Left renal pelvis (tissue), 4 donors: ENCODE results near the gene ZNF726. TPM values are rescaled to one million over a fixed set of nuclear protein-coding genes. Genes with fewer than 3 reads are reported as not detected.
"Not testable (repeated sequence)": the region's sequence is repeated elsewhere in the genome, so short reads cannot be mapped to it uniquely, and the experiment has no call there.

Source experiments
- DNase-seq, 4 donors: peaks; one replicate each; pipeline ENCODE4 v3.0.0-alpha.2; 2013; ENCODE audit warnings: low read depth in 4 of 4, low spot score in 3 of 4
- polyA plus RNA-seq, 4 donors: library from polyadenylated mRNA; unstranded; fragments of 120-200 nt; gene quantifications; one replicate each; pipeline ENCODE4 v1.2.1, GENCODE V29; 2013; ENCODE audit not compliant: insufficient read length in 4 of 4

Gene ZNF726
- polyA plus RNA-seq, 4 donors, result 5.4 to 15.0 (median 11.7) TPM

- DNase-seq, result not testable (repeated sequence)
Observed at GRCh38 chr19:23937031-23937430, 22.3 kb downstream of the ZNF726 start.

- no peak for DNase-seq
Observed at GRCh38 chr19:23943411-23943810, 28.7 kb downstream of the ZNF726 start.

- no peak for DNase-seq
Observed at GRCh38 chr19:23946569-23946968, 31.9 kb downstream of the ZNF726 start.

GRCh38 chr19:23949611-23950010 lies 34.9 kb downstream of the ZNF726 start:
- no peak for DNase-seq

- no peak for DNase-seq
Observed at GRCh38 chr19:23956051-23956450, 41.4 kb downstream of the ZNF726 start.

- DNase-seq, result no peak
Observed at GRCh38 chr19:23957660-23958281, 43.1 kb downstream of the ZNF726 start.

GRCh38 chr19:23963396-23963795 lies 48.7 kb downstream of the ZNF726 start:
- DNase-seq, result not testable (repeated sequence)

GRCh38 chr19:23963881-23964280 lies 49.2 kb downstream of the ZNF726 start:
- not testable (repeated sequence) for DNase-seq

- DNase-seq, result not testable (repeated sequence)
Observed at GRCh38 chr19:23964334-23964733, 49.6 kb downstream of the ZNF726 start.

GRCh38 chr19:23969630-23970029 lies 54.9 kb downstream of the ZNF726 start:
- no peak for DNase-seq

- DNase-seq, result no peak
Observed at GRCh38 chr19:23971598-23971997, 56.9 kb downstream of the ZNF726 start.

- no peak for DNase-seq
Observed at GRCh38 chr19:23972161-23972560, 57.5 kb downstream of the ZNF726 start.

GRCh38 chr19:23974941-23975340 lies 60.3 kb downstream of the ZNF726 start:
- DNase-seq, result no peak

GRCh38 chr19:23976631-23977030 lies 61.9 kb downstream of the ZNF726 start:
- not testable (repeated sequence) for DNase-seq

- not testable (repeated sequence) for DNase-seq
Observed at GRCh38 chr19:23977256-23977655, 62.6 kb downstream of the ZNF726 start.

- DNase-seq, result no peak
Observed at GRCh38 chr19:23978068-23978467, 63.4 kb downstream of the ZNF726 start.

- no peak for DNase-seq
Observed at GRCh38 chr19:23980805-23981204, 66.1 kb downstream of the ZNF726 start.

- DNase-seq, result no peak
Observed at GRCh38 chr19:23981863-23982262, 67.2 kb downstream of the ZNF726 start.

- no peak for DNase-seq
Observed at GRCh38 chr19:23983406-23983805, 68.7 kb downstream of the ZNF726 start.
